Measurements from ENCODE around the gene CNIH2.
"Not testable (repeated sequence)": the region's sequence is repeated elsewhere in the genome, so short reads cannot be mapped to it uniquely, and the experiment has no call there.

Gene CNIH2

DNA sequence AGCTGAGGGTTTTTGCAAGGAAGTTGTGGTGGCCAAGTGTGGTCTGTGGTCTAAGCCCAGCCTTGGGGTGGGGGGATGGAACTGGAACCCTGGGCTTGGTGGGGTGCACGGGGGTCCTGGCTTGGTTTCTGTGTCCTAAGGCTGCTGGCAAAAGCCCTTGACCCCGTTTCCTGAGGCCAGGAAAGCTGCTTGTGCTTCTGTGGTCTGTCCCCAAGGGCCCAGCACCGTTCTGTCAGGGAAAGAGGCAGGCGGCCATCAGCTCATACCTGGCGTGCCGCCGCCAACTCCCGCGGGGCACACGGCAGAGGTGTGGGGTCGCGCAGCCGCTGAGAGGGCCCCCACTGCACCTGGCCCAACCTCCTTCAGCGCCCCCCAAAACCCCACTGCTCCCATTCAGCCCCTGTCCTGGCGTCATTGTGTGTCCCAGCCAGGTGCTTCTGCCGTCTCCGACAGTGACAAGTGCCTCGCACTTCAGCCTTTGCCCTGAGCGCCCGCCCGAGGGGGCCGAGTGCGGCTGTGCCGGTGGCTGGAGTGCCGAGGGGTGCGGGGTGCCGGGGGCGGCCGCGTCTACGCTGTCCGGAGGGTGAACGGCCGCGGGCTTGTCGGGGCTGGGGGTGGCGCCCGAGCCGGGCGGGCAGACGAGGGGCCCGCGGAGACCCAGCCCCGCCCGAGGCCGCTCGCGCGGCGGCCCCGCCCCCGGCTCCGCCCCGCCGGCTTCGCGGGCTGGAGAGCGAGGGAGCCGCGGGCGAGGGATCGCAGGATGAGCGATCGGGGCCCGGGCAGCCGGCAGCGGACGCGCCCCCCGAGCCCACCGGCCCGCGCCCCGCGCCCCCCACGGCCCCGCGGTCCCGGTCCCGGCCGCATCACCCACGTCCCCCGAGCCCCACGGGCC is at the start of gene CNIH2:
CNIH2 (plus strand) TSS at position 705 of the 892 bp plus-strand sequence. CDS start 282 bp downstream, outside the sequence.
- DNase-seq: no peak

DNA sequence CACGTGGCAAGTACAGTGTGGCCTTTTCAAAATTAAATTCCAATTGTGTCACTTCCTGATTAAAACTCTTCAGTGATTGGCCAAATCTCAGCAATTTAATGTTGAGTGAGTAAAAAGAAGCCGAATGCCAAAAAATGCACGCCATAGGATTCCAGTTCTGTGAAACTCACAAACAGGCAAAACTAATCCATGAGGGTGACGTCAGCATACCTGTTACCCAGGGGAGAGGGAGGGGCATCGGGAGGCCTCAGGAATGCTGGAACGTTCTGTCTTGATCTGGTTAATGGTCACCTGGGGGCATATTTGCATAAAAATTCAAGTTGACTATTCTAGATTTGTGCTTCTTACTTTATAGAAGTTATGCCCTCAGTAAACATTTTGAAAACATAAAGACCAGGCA is 49.5 kb upstream of the CNIH2 start:
- DNase-seq: no peak

DNA sequence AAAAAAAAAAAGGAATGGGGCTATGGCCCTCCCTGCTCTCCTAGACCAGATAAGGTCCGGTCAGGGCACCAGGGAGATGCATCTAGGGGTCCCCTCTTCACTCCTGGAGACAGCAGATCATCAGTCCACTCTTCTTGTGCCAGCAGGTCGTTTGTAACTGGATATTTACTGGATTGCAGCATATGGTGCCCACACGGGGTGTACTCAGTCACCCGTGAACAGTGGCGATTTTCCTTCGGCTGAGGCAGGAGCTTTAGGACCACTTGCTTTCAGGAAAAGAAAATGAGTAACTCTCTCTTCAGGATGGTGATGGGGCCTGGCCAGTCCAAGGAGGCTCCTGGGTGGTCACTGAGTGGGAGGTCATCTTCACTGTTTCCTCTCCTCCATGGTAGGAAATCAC is 47.8 kb upstream of the CNIH2 start:
- no peak for DNase-seq

DNA sequence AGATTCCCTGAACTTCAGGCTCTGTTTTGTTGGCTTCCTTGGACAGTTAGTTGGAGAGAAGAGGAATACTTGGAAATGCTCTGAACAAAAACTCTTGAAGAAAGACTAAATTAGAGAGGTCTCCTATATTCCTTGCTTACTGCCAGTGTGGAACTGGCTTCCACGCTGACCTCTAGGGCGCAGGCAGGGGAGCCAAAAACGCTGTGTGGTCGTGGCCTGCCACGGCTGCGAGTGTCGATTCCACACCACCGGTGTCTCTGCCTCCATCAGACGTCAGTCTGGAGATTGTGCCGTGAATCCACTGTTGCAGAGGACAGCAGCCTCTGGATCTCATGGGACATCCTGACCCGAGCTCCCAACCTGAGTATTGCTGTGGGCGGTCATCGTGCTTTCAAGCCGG is 47.0 kb upstream of the CNIH2 start:
- DNase-seq: no peak

DNA sequence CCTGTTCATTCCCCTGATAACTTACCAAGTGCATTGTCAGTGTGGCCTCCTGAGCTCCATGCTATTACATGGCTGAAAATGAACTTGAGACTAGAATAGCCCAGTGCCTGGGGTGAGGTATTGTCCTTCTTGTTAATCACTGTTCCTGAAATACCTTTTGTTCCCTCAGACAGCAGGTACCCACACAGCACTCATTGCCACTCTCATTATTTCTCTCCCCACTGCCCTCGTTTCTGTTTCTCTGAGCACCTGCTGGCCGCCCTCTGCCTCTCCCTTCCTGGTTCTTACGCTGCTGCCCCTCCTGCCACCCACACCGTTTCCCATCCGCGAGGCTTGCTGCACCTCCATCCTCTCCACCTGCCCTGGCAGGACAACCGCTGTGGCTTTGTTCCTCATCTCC is 46.4 kb upstream of the CNIH2 start:
- DNase-seq: no peak

DNA sequence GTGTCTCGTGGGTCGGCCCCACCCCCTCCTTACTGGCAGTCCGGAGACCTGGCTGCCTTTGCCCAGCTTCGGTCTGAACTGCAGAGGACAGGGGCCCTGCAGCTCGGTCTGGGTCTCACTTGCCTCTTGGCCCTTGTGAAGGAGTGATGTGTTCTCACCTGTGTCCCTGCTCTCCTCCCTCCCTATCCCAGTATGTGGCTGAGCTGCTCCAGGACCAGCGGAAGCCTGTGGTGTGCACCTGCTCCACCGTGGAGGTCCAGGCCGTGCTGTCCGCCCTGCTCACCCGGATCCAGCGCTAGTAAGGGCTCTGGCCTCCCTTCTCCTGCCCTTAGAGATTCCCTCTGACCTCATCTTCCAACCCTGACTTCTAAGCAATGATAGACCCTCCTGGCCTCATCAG is 45.2 kb upstream of the CNIH2 start:
- DNase-seq: no peak

DNA sequence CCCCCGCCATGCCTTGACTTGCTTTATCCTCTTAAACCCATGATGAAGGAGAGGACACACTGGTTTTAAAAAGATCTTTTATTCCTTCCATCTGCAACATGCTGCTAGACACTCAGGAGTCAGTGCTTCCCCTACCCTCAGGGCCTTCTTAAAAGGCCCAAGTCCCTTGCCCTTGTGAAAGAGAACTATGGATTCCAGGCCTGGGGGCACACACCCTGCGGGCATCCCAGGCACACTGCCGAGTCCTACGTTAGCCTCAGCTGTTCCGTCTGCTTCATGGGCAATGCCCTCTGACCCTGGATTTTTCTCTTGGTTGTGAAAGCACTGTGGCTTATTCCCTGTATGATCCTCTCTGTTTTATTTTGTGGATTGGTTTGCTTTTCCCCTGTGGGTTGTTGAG is 44.7 kb upstream of the CNIH2 start:
- no peak for DNase-seq

DNA sequence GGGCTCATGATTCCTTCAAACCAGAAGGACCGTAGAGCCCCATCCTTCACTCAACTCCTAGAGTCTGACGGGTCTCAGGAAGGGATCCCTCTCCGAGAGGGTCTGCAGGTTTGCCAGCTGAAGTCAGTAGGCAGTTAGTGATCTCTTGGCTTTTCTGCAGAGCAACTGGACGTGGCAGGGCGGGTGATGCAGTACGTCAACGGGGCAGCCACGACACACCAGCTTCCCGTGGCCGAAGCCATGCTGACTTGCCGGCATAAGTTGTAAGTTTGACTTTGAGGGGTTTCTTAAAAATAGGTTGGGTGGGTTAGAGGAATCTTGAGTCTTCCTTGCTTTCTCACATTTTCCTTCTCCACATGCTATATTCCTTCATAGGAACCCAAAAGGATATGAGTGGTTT is 42.8 kb upstream of the CNIH2 start:
- no peak for DNase-seq

DNA sequence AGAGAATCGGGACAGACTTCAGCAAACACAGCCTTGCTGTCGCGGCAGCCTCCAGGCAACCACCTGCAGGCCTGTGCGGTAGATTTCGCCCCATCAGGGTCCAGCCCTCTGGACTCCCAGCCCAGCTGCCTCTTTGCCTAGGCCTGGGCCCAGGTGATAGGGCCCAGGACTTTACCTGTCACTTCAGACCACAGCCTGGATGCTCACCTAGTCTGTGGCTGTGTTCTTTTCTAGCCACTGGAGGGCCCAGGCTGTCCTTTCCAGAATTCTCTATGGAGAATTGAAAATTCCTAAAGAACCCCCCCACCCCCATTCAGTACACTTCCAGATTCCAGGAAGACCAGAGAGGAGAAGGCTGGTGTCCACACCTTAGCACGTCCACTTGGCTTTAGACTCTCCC is 40.1 kb upstream of the CNIH2 start:
- no peak for DNase-seq

DNA sequence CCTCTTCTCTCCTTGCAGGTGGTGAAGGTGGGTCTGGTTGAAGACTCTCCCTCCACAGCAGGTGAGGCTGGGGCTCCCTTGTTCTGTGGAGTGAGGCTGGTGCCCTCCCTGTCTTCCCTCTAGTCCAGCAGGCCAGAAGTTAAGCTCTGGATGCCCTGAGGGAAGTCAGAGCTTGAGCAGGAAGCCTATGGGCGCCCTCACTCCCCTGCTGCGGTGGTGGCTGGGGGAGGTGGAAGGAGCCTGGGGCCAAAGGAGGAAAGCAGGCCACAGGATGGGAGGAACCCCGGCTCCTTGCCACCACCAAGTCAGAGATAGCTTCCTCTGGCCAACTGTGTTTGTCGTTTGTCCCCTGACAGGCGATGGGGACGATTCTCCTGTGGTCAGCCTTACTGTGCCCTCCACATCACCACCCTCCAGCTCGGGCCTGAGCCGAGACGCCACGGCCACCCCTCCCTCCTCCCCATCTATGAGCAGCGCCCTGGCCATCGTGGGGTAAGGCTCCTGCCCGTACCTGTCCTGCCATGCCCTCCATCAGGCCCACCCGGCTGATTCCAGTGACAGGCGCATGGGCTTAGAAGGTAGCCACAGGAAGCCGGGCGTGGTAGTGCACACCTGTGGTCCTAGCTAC is 39.1 kb upstream of the CNIH2 start:
- DNase-seq: no peak

DNA sequence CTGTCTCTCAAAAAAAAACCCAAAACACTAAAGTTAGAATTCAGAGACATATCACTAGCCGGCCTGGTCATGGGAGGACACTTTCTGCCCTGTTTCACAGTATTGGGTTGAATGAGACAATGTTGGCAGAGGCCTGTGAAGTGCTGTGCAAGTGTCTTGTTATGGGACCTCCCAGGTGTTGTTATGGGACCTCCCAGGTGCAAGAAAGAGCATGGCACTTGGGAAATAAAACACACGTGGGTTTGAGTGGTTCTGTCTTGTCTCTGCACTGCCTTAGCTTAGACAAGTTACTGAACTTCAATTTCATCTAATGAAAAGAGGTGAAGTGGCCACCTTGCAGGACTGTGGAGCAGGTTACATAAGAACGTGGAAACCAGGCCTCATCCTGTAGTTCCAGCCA is 38.5 kb upstream of the CNIH2 start:
- DNase-seq: no peak

DNA sequence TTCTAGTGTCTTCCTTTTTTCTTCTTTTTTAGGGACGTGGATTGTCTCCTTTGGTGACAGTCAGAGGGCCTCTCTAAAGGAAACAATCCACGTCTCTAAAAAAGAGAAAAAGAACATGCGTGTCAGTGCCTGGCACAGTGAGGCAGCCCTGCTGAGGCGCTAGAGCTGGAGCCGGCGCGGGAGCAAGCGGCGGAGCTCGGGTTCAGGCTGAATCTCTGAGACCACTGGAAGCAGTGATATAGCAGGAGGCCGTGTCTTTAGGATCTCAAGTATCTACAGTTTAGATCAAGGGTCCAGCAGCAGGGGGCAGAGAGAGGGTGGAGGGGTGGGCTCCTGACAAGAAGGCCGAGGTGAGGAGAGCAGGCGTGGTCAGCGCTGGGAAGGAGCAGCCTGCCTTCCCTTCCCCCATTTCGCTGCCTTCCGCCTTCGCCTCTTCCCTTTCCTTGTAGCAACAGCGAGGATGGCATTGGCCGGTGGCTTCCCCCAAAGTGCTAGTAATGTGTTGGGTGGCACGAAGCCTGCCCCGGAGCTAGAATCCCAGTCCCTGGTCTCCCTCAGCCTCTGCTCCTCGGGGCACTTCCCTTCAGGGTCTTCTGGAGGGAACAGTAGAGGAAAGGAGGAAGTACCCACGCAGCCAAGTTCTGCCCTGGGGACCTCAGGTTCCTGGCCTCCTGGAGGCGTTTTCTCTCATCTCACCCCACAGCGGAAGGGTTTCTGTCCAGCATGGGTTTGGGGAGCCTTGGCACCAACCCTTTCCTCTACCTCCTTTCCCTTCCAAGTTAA is 37.8 kb upstream of the CNIH2 start:
- no peak for DNase-seq

DNA sequence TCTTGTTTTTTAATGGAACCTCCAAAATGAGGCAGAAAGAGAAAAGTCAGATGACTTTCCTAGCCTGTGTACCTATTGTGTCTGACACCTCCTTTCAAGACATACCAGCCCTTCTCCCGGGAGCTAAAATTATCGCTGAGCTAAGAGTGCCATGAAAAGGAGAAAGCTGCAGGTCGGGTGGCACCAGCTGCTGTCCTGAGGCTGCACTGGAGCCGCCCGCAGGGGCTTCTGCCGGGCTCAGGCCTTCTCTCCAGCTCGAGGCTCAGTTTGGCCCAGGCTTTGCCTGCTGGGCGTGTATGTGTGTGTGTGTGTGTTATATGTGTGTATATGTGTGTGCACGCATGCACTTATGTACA is 37.2 kb upstream of the CNIH2 start:
- DNase-seq: no peak

DNA sequence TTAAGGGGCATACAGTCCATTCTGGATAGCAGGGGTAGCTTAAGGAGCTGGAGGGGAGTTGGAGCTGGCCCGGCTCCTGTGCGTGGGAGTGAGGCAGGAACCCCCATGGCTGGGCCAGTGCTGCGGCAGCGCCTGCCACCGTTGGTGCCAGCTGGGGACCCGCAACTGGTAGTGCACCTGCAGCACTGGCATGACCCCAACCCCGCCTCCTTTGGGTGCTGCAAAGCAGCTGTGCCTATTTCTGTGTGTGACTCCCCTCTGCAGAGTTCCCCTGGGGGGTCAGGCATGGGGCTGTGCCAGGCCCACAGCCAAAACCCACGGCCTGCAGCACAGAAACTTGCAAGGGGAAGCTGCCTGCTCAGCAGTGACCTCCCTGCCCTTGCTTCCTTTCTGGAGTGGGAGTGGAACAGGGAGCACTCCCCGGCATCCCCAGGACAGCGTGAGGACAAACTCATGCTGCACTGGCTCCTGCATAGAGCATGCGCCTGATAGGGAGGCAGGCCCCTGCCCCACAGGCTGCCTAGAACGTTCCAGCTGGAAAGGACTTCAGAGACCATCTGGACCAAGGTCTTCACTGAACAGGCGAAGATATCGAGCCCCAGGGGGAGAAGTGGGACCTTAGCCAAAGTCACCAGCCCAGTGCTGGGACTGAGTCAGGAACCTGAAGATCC is 35.7 kb upstream of the CNIH2 start:
- no peak for DNase-seq

DNA sequence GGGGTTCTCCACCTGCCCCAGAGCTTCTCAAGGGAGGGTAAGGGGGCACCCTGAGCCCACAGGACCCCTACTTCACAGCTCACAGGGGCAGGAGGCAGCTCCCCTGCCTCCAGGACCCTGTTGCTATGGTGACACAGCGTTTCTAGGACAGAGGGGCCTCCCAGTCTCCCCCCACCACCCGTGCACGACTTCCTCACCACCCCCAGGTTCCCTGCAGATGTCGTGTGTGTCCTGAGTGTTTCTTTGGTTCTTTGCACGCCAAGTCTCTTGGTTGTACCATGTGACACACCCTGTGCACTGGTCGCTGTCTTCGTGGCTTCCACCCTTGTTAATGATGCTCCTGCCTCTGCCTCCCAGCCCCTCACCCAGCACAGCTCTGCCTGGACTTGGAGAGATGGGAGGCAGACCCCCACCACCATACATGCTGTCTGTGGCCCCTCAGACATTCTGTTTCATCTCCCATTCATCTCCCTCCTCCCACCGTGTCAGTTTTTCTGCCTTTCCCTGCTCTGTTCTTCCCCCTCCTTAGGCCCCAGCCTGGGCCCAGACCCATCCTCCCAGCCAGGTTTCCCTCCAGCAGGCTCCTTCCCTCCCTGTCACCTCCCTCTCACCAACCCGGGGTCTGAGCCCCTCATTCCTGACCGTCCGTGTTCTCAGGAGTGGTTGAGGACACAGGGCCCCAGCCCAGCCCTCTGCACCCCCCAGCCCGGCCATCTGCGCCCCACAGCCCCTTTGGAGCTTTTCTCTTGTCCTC is 34.0 kb upstream of the CNIH2 start:
- DNase-seq: no peak

DNA sequence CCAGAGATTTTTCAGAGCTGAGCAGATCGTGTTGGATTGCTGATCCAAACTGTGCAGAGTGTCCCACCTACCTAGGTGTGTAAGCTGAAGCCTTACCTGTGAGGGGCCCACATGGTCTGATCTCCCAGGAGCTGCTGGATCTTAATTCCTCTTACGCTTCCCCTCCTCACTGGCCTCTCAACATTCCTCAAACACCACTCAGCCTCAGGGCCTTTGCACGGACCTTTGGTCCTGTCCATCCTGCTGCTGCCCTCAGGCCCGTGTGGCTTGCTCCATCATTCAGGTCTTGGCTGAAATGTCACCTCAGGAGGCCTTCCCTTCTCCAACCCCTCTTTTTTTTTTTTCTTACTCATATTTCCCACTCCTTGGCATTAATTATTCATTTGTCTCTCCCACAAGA is 30.7 kb upstream of the CNIH2 start:
- DNase-seq: no peak

DNA sequence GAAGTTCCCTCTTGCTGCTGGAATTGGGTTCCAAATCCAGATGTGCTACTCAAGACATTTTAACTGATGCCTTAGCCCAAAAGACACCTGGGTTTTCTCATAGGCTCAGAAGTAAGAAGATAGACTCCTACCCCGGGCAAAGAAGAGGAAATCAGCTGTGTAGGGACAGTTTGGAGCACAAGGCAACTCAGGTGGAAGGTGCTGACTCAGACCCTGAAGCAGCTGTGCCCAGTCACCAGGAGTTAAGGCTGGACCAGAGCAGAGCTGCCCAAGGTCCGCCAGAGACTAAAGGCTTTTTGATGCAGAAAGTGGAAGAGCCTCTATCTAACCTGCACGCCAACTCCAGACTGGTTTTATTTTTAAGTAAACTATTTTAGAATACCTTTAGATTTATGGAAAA is 30.2 kb upstream of the CNIH2 start:
- no peak for DNase-seq

DNA sequence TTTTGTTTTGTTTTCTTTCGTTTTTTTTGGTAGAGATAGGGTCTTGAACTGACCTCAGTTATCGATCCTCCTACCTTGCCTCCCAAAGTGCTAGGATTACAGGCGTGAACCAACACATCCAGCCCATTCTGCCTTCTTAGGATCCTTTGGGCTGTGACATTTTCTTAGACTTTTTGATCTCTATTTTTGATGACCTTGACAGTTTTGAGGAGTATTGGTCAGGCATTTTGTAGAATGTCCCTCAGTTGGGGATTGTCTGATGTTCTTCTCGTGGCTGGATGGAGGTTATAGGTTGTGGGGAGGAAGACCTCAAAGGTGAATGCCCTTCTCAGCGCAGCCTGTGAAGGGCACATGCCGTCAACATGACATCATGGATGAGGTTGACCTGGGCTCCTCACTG is 29.1 kb upstream of the CNIH2 start:
- no peak for DNase-seq

DNA sequence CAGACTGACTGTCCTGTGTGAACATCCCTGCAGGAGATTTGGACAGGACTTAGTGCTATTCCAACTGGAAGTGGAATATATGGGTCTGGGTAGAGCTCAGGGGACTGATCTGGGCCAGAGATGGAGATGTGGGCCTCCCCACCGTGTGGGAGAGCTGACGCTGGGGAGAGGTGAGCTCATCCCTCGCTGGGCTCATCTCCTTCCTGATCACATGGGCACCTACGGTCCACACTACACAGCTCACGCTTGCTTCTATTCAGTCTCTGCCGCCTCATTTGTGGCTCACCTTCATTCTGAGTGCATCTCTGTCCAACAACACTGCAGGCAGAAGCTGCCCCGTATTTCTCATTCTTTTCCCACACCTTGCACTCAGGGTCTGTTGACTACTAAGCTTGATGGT is 26.2 kb upstream of the CNIH2 start:
- no peak for DNase-seq

DNA sequence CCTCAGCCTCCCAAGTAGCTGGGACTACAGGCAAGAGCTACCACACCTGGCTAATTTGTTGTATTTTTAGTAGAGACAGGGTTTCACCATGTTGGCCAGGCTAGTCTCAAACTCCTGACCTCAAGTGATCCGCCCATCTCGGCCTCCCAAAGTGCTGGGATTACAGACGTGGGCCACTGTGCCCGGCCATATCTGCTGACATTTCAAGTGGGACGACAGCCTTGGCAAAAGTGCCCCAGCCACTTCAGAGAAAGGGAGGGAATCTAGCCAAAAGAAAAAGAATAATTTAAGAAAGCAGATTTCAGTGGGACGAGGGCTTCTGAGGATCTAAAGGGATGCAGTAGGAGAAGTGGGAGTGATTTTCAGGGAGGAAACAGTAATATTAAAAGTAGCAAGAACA is 24.9 kb upstream of the CNIH2 start:
- DNase-seq: not testable (repeated sequence)

DNA sequence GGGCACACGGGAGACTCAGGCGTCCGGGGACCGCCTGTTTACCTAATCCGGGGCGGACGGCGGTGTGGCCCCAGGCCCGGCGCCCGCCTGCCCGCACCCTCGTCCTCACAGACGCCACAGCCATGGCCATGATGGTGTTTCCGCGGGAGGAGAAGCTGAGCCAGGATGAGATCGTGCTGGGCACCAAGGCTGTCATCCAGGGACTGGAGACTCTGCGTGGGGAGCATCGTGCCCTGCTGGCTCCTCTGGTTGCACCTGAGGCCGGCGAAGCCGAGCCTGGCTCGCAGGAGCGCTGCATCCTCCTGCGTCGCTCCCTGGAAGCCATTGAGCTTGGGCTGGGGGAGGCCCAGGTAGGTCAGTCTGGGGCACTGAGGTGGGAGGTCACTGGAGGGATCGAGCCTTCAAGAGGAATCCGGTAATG is 19.5 kb upstream of the CNIH2 start:
- no peak for DNase-seq

DNA sequence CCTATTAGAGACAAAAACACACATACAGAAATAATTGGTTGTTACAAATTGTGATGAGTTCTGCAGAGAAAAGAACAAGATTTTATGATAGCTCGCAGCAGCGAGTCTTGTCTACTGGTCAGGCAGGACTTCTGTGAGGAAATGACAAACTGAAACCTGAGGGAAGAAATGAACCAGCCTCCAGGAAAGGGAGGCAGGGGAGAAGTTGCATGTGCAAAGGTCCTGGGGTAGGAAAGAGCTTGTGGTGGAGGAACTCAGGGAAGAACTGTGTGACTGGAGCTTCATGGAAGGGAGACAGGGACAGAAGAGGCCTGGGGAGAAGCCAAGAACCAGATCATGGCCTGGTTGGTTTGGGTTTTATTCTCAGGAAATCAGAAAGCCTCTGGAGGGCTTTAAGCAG is 18.8 kb upstream of the CNIH2 start:
- DNase-seq: no peak

DNA sequence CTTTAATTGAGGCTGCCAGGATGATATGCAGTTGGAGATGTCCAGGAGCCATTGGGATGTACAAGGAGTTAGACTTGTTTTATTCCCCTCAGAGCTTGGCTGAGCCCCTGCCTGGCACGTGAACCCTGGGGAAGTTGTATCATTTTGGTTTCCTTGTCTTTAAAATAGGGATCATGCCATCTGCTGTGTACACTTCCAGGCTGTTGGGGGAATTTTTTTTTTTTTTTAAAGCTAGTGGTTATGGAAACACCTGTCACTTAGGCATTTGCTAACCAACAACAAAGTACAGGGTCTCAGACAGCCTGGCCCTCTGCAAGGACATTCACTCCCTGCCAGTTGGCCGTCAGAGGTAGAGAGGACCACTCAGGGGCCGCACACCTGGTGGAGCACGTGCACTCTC is 18.0 kb upstream of the CNIH2 start:
- no peak for DNase-seq
